ENCODE results near the gene IGSF23.
"Not testable (repeated sequence)": the region's sequence is repeated elsewhere in the genome, so short reads cannot be mapped to it uniquely, and the experiment has no call there.

The IGSF23 gene

GRCh38 chr19:44618640-44619357 is 5.4 kb downstream of the IGSF23 start:
- CTCF ChIA-PET, result no interaction called here
- POLR2A ChIA-PET, result no interaction called here
- no peak for TF ChIP-seq CTCF (IDR thresholded peaks at IDR 0.05; ENCODE audit: control extremely low read depth, extremely low read depth, low read depth, missing control alignments)
- no peak for DNase-seq (ENCODE audit: extremely low spot score)

- CTCF ChIA-PET, result no interaction called here
- POLR2A ChIA-PET, result no interaction called here
- no peak for DNase-seq (ENCODE audit: extremely low spot score)
- TF ChIP-seq CTCF (IDR thresholded peaks at IDR 0.05; ENCODE audit: control extremely low read depth, extremely low read depth, low read depth, missing control alignments), result no peak
Observed at GRCh38 chr19:44620667-44621066, 7.3 kb downstream of the IGSF23 start.

- ChIA-PET POLR2A (no interaction called here), CTCF (interaction anchor here (0.9 kb wide), 1 partner anchor 51 kb away, joined by 3 read pairs; no protein-coding TSS in a partner anchor)
- TF ChIP-seq CTCF (IDR thresholded peaks at IDR 0.05; ENCODE audit: control extremely low read depth, extremely low read depth, low read depth, missing control alignments), result no peak
- no peak for DNase-seq (ENCODE audit: extremely low spot score)
Observed at GRCh38 chr19:44621367-44621766, 8.0 kb downstream of the IGSF23 start.

- no peak for TF ChIP-seq CTCF (IDR thresholded peaks at IDR 0.05; ENCODE audit: control extremely low read depth, extremely low read depth, low read depth, missing control alignments)
- ChIA-PET CTCF (no interaction called here), POLR2A (no interaction called here)
- no peak for DNase-seq (ENCODE audit: extremely low spot score)
Observed at GRCh38 chr19:44623080-44623479, 9.7 kb downstream of the IGSF23 start.

GRCh38 chr19:44623626-44624025 is 10.3 kb downstream of the IGSF23 start:
- CTCF ChIA-PET, result no interaction called here
- DNase-seq (ENCODE audit: extremely low spot score), result no peak
- no peak for TF ChIP-seq CTCF (IDR thresholded peaks at IDR 0.05; ENCODE audit: control extremely low read depth, extremely low read depth, low read depth, missing control alignments)
- POLR2A ChIA-PET, result no interaction called here

- no peak for DNase-seq (ENCODE audit: extremely low spot score)
- TF ChIP-seq CTCF (IDR thresholded peaks at IDR 0.05; ENCODE audit: control extremely low read depth, extremely low read depth, low read depth, missing control alignments), result no peak
- ChIA-PET POLR2A (no interaction called here), CTCF (interaction anchor here (1.4 to 1.7 kb wide), 2 partner anchors 9 to 54 kb away, joined by 3 to 5 read pairs; no protein-coding TSS in a partner anchor)
Observed at GRCh38 chr19:44624840-44625354, 11.5 kb downstream of the IGSF23 start.

GRCh38 chr19:44625637-44626036 is 12.3 kb downstream of the IGSF23 start:
- DNase-seq (ENCODE audit: extremely low spot score); POLR2A ChIA-PET: not testable (repeated sequence)
- CTCF ChIA-PET, result interaction anchor here (1.1 to 1.7 kb wide), 3 partner anchors 8 to 54 kb away, joined by 3 to 5 read pairs (median 3); no protein-coding TSS in a partner anchor

All from GM10248 (cell line).